Uterus (tissue), 2 donors: Measurements from ENCODE around the gene SIK2.

Experiments used
- POLR2A ChIP-seq, 2 donors: fragments of 450-650 bp; IDR thresholded peaks; one replicate each; pipeline ENCODE4 v1.6.1; 2016; ENCODE audit warnings: antibody characterized with exemption in 2 of 2, mild to moderate bottlenecking in 1 of 2, moderate library complexity in 1 of 2
- TF ChIP-seq, protein P1 (sequence below), 4 experiments: fragments of 200-600 bp in 2 of 4; fragments of 450-650 bp in 2 of 4; sonication (generic) in 2 of 4; IDR thresholded peaks; one replicate each; pipeline ENCODE4 v1.5.1; 2016 to 2019; ENCODE audit warnings: antibody characterized with exemption in 4 of 4, mild to moderate bottlenecking in 2 of 4, moderate library complexity in 1 of 4

DNA sequence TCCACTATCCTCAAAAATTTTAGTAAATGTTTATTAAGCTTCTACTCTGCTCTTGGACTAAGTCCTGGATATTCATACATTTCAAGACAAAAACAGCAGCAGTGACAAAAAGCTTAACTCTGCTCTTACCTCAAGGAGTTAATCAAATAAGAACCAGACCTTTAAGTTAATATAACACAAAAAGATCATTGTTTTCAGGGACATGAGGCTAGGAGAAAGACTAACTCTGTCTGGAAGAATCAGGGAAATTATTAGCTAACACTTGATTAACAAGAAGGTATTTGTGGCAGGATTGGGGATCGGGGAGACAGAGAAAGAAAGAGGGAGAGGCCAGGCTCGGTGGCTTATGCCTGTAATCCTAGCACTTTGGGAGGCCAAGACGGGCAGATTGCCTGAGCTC lies 89.5 kb downstream of the SIK2 start:
- TF ChIP-seq, protein P1, sequence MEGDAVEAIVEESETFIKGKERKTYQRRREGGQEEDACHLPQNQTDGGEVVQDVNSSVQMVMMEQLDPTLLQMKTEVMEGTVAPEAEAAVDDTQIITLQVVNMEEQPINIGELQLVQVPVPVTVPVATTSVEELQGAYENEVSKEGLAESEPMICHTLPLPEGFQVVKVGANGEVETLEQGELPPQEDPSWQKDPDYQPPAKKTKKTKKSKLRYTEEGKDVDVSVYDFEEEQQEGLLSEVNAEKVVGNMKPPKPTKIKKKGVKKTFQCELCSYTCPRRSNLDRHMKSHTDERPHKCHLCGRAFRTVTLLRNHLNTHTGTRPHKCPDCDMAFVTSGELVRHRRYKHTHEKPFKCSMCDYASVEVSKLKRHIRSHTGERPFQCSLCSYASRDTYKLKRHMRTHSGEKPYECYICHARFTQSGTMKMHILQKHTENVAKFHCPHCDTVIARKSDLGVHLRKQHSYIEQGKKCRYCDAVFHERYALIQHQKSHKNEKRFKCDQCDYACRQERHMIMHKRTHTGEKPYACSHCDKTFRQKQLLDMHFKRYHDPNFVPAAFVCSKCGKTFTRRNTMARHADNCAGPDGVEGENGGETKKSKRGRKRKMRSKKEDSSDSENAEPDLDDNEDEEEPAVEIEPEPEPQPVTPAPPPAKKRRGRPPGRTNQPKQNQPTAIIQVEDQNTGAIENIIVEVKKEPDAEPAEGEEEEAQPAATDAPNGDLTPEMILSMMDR (IDR thresholded peaks at IDR 0.05), result no peak
- no peak for TF ChIP-seq POLR2A (IDR thresholded peaks at IDR 0.05)
